Measurements from ENCODE around the gene CORO6.

Gene CORO6

GRCh38 chr17:29612094-29612403 lies 10.7 kb downstream of the CORO6 start:
- no peak for DNase-seq

GRCh38 chr17:29611351-29612093 lies 11.2 kb downstream of the CORO6 start:
- no peak for DNase-seq

DNA sequence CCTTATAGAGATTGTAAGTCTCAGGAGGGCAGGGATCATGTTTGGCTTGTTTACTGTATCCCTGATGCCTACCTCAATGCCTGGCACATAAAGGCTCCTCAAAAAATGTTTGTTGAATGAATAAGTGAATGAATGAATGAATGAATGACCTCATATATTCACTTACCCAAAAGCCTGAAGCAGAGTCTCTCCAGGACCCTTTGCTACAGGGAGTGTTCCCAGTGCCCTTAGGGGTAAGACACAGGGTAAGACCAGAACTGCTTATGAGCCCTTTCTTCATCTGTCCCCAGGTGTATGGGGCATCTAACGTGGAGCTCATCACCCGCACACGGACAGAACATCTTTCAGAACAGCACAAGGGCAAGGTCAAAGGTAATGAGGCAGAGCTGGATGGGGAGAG lies 12.3 kb downstream of the CORO6 start:
- DNase-seq = no peak

- DNase-seq = no peak
Observed at GRCh38 chr17:29608986-29609385, 13.7 kb downstream of the CORO6 start.

DNA sequence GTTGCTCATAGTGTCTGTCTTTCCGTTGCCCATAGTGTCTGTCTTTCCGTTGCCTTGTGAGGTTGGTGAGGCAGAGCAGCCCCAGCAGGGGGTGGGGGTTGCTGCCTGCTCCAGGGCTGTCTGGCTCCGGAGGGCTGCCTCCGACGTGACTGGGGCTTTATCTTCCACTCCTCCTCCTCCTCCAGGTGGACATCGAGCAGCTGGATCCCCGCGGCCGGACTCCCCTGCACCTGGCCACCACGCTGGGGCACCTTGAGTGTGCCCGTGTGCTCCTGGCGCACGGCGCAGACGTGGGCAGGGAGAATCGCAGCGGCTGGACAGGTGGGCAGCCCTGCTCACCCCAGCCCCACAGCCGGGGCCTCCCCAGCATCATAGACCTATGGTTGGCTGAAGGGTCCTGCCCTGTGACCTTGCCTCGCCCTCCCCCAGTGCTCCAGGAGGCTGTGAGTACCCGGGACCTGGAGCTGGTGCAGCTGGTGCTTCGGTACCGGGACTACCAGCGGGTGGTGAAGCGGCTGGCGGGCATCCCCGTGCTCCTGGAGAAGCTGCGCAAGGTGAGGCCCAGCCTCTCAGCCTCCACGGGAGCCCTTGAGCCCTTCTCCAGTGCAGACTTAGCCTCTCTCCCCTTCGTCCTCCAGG lies 15.0 kb downstream of the CORO6 start:
- DNase-seq = no peak

GRCh38 chr17:29603109-29603674 lies 19.5 kb downstream of the CORO6 start:
- DNase-seq = no peak

GRCh38 chr17:29597361-29598172 lies 25.1 kb downstream of the CORO6 start:
- peak; percentile 23 for DNase-seq

- no peak for DNase-seq
Observed at GRCh38 chr17:29596811-29597210, 25.9 kb downstream of the CORO6 start.

DNA sequence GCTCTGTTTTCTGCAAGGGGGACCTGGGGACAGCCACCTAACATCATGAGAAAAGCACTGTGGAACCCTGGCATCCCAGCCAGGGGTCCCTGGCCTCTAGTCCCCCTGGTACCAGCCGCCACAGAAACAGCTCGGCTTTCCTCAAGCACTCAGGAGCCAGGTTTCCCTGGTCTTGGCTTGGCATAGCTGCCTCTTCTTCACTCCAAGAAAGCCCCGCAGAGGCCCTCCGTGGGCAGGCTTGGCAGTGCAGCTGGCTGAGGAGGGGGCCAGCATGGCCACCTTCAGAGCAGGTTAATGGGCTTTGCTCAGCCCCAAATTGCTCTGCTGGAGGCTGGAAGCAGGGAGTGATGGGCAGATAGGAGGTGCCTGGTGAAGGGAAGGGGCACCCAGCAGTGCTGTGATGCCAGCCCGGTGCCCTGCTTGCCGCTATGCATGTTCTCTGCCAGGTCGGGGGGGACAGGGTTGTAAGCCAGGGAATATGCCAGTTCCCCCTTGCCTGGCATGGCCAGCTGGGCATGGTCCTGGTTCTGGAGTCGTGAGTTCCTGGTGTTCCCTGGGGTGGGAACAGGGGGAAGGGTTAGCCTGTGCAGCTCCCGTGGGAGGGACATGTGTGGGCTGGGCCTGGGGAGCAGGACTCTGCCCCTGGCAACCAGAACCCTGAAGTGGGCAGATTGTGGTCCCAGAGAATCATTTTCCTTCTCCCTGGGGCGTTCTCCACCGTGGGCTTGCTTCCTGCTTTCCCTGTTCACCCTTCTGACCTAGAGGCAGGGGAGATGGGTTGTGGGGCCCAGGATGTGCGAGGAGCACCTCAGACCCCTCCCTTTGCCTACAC lies 26.6 kb downstream of the CORO6 start:
- no peak for DNase-seq

DNA sequence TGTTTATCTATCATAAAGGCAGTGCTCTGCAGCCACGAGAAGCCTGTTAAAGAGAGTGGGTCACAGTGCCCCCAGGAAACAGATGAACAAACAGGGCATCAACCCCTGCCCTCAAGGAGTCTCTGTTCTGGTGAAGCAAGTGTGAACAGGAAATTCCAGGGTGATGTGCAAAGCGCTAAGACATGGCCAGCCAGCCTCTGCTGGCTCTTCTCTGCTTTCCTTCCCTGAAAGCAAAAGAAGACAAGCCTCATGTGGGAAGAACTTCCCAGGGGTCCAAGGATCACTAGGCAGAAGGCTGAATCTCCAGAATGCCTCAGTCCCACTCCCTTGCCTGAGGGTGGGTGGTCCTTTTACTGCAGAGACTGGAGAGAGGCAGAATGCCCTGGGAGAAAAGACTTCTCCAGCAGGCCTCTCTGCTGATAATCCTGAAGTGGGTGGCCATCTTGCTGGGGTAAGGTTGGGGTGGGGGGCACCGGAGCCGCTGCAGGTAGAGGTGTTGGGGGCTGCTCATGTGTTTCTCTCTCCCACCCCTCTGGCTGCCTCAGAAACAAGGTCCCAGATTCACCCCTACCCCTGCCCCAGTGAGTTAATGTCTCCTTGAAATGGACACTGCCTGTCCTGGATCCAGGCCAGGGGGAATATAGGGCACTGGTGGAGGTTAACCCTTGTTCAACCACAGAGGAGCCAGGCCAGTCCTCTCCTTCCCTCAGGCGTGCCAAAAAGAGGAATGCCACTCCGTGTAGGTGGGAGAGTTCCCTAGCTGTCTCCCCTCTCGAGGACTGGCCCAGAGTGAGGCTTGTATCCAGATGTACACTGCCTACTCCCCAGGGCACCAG lies 27.4 kb downstream of the CORO6 start:
- no peak for DNase-seq

DNA sequence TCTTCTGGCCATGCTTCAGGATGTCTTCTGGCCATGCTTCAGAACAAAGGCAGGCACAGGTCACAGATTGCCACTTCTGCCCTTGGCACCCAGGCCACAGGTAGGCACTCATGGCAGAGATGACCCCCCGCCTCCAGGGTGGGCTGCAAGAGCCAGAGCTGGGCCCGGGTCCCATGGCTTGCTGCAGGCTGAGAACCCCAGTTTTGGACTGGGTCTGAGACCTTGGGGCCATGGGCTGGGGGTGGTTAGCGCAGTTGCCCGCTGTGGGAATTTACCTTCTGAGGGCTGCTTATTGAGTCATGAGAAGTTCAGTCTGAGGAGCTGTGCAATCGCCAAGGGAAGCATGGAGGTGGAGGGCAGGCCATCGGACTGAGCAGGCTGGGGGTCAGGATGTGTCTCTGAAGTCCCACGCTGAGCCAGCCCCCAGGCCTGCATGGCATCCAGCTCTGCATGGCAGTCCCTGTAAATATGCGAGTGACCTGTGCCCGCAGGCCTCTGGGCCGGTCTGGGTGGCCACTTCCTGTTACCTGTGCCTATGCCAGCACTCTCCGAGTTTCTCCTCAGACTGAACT lies 28.1 kb downstream of the CORO6 start:
- no peak for DNase-seq

DNA sequence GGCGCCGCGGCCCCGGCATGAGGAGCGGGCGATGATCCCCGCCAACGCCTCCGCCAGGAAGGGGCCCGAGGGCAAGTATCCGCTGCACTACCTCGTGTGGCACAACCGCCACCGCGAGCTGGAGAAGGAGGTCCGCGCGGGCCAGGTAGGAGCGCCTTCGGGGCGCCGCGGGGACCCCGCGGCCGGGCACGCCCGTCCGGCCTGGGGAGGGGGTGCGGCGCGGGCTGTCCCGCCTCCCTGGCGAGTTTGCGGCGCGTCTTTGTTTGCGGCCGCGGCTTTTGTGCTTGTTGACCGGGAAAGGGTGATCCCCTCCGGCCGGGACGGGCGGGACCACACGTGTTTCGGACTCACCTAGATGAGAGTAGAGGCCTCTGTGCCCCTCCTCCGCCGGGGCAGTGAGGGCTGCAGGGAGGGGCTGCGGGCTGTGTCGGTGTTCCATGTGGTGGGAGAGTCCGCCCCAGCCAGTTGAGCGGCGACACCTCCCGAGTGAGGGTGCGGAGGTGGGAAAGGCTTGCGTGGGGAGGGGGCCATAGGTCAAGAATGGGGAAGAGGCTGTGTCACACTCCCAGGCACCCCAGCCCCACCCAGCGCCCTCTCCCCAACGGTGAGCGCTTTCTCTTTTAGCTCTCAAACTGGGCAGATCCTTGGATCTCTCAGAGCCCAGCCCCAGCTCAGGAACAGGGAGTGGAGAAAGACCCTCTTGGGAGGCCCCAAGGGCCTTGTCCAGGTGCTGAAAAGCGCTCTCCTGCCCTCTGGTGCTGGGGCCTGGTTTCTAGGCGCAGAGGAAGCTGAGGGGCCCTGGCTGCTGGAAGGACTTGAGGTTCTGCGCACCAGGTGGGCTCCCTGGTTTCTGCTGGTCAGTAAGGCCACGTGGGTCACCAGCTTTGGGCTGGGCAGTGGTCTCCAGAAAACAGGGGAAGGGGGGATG lies 28.9 kb downstream of the CORO6 start:
- no peak for DNase-seq

DNA sequence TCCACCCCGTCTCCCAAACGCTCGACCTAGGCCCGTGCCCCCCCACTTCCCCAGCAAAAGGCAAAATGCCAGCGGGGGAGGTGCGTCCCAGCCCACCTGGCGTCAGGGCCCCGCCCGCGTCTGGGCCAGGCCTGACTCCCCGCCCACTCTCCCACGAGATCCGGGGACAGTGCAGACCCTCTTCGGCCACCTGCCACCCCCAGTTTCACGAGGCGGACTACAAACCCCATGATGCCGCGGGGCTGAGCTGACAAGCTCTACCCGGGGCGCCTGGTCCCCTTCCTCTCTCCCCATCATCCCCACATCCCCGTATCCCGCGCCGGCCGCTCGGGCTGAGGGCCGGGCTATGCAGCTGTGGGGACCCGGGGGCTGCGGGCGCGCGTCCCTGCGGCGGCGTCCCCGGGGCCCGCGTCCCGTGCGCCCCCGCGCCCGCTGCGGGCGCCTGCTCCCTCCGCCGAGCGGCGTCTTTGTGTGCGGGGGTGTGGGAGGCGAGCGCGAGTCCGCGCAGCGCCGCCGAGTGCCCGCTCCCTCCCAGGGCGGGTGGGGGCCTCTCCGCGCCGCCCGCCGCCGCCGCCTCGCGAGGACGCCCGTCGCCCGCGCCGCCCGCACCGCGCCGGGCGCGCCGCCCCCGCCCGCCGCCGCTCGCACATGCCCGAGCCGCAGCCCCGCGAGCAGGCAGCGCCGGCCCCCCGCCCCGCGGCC lies 29.7 kb downstream of the CORO6 start, which contains the start of gene ANKRD13B:
TSS of gene ANKRD13B (plus strand) at position 283 of the 702 bp plus-strand sequence. CDS start 490 bp downstream, outside the sequence.
- peak; percentile 74 for DNase-seq

- DNase-seq = peak; percentile 93
Observed at GRCh38 chr17:29591737-29592608, 30.7 kb downstream of the CORO6 start.

DNA sequence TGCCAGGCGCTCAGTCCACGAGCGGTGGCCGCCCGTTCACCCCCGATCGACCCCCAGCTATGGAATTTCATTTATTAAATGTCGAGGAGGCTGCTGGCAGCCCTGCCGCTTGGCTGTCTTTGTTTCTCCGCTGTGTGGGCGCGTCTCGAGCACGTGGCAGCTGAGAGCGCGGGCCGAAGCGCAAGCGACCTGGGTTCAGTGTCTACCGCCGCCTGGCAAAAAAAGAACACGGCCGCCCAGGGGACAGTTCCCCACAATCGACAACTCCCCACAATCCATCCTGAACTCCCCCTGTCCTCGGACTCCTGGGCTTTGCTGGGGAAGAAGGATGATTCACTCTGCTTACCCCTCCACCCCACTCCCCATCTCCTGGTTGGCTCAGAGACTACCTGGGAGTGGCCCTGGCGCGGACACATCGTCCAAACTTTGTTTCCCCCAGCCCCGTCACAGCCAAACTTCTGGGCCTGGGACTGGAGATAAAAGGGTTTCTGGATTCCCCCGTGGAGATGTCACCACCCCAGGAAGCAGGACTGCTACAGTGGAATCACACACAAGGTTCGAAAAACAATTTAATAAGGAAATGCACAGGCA lies 31.5 kb downstream of the CORO6 start:
- peak; percentile 93 for DNase-seq

- peak; percentile 67 for DNase-seq
Observed at GRCh38 chr17:29590411-29591145, 32.1 kb downstream of the CORO6 start.

Measured in NCI-H1694 treated with DMSO at 0.1 percent for 48 hours (cell line).